ENCODE results near the gene PEX11G.
A peak's percentile ranks its signal among the peaks of the same experiment; 100 is the strongest.

PEX11G gene

GRCh38 chr19:7488736-7489353, at the start of gene PEX11G:
Gene PEX11G (minus strand): TSS chr19:7489035. CDS start chr19:7489010, 25 bp downstream.
- Histone ChIP-seq H3K27me3 (ENCODE audit: control insufficient read depth, insufficient read depth, low read length) (no peaks in the 10 kb centered on the region), H3K4me1 (peaks cover 4% of the 10 kb centered on the region), H3K79me2 (no peaks in the 10 kb centered on the region), H2AFZ (peak within 1 kb of the TSS; percentile 96), H3K9ac (peak within 1 kb of the TSS; percentile 40), H3K36me3 (ENCODE audit: control insufficient read depth, insufficient read depth, low read length) (no peaks in the 10 kb centered on the region), H3K4me2 (ENCODE audit: low read length) (peak within 1 kb of the TSS; percentile 66), H3K9me3 (ENCODE audit: control insufficient read depth, low read length) (no peaks in the 10 kb centered on the region), H3K27ac (peak within 1 kb of the TSS; percentile 75), H3K4me3 (ENCODE audit: low read depth, low read length) (peak within 1 kb of the TSS; percentile 80)
- no peak for TF ChIP-seq CTCF (IDR thresholded peaks at IDR 0.05)

- Histone ChIP-seq H3K9me3 (ENCODE audit: control insufficient read depth, low read length) (no peaks in the 10 kb centered on the region), H2AFZ (peak overlapping the region; percentile 91), H3K79me2 (no peaks in the 10 kb centered on the region), H3K9ac (no peak overlapping the region), H3K4me1 (no peaks in the 10 kb centered on the region), H3K36me3 (ENCODE audit: control insufficient read depth, insufficient read depth, low read length) (no peaks in the 10 kb centered on the region), H3K4me3 (ENCODE audit: low read depth, low read length) (peak overlapping the region; percentile 59), H3K27ac (peak overlapping the region; percentile 86), H3K4me2 (ENCODE audit: low read length) (peak overlapping the region; percentile 61), H3K27me3 (ENCODE audit: control insufficient read depth, insufficient read depth, low read length) (no peaks in the 10 kb centered on the region)
- no peak for TF ChIP-seq CTCF (IDR thresholded peaks at IDR 0.05)
Observed at GRCh38 chr19:7535998-7536695, 47.3 kb upstream of the PEX11G start.

- Histone ChIP-seq H3K9ac (peak within 1 kb of the TSS; percentile 2), H3K4me1 (no peaks in the 10 kb centered on the region), H3K4me2 (ENCODE audit: low read length) (peak within 1 kb of the TSS; percentile 61), H2AFZ (peak within 1 kb of the TSS; percentile 91), H3K36me3 (ENCODE audit: control insufficient read depth, insufficient read depth, low read length) (no peaks in the 10 kb centered on the region), H3K9me3 (ENCODE audit: control insufficient read depth, low read length) (no peaks in the 10 kb centered on the region), H3K4me3 (ENCODE audit: low read depth, low read length) (peak within 1 kb of the TSS; percentile 59), H3K79me2 (no peaks in the 10 kb centered on the region), H3K27me3 (ENCODE audit: control insufficient read depth, insufficient read depth, low read length) (no peaks in the 10 kb centered on the region), H3K27ac (peak within 1 kb of the TSS; percentile 86)
- no peak for TF ChIP-seq CTCF (IDR thresholded peaks at IDR 0.05)
Observed at GRCh38 chr19:7535047-7535997, 46.5 kb upstream of the PEX11G start, which contains the start of gene PNPLA6. Gene PNPLA6 (plus strand): TSS chr19:7535717. CDS start chr19:7535789, 72 bp downstream.

- H3K4me3 ChIP-seq (ENCODE audit: low read depth, low read length): peak overlapping the region; percentile 59
- H3K27ac ChIP-seq: peak overlapping the region; percentile 86
- peak overlapping the region; percentile 61 for H3K4me2 ChIP-seq (ENCODE audit: low read length)
- peak overlapping the region; percentile 2 for H3K9ac ChIP-seq
- H3K4me1 ChIP-seq: no peaks in the 10 kb centered on the region
- H2AFZ ChIP-seq: peak overlapping the region; percentile 91
- no peaks in the 10 kb centered on the region for H3K79me2 ChIP-seq
- no peaks in the 10 kb centered on the region for H3K9me3 ChIP-seq (ENCODE audit: control insufficient read depth, low read length)
- no peaks in the 10 kb centered on the region for H3K36me3 ChIP-seq (ENCODE audit: control insufficient read depth, insufficient read depth, low read length)
- no peak for TF ChIP-seq CTCF (IDR thresholded peaks at IDR 0.05)
- H3K27me3 ChIP-seq (ENCODE audit: control insufficient read depth, insufficient read depth, low read length): no peaks in the 10 kb centered on the region
Observed at GRCh38 chr19:7534531-7535046, 45.8 kb upstream of the PEX11G start.
